Measurements from ENCODE around the gene ZNF12.

DNA sequence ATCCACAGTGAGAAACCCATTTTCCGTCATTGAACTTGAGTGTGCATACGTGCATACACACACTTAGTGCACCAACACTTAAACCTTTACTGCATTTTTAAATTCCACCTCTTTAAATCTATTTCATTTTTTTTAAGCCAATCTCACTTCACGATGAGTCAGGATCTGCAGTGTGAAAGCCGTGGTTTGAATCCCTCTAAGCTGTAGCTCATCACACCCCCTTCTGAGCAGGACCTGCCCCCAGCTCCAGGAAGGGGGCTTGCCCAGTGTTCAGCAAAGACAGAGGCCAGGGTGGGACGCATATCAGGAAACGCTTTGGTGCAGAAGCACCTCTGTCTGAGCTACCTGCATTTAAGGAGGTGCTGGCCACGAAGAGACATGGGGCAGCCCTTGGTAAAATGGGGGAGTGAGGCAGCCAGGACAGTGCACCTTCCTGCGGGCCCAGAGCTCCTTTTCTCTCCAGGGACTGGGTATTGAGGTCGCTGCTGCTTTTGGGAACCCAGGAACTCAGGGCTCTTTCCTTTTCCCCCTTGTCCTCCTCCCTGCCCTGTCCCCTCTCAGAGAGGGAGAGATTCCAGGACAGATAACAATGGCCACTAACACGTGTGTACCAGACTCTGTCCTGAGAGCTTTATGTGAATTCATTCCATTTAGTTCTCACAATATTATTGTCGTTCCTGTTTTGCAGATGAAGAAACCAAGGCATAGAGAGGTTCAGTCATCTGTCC lies 48.0 kb downstream of the ZNF12 start:
- TF ChIP-seq, protein P1, sequence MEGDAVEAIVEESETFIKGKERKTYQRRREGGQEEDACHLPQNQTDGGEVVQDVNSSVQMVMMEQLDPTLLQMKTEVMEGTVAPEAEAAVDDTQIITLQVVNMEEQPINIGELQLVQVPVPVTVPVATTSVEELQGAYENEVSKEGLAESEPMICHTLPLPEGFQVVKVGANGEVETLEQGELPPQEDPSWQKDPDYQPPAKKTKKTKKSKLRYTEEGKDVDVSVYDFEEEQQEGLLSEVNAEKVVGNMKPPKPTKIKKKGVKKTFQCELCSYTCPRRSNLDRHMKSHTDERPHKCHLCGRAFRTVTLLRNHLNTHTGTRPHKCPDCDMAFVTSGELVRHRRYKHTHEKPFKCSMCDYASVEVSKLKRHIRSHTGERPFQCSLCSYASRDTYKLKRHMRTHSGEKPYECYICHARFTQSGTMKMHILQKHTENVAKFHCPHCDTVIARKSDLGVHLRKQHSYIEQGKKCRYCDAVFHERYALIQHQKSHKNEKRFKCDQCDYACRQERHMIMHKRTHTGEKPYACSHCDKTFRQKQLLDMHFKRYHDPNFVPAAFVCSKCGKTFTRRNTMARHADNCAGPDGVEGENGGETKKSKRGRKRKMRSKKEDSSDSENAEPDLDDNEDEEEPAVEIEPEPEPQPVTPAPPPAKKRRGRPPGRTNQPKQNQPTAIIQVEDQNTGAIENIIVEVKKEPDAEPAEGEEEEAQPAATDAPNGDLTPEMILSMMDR (IDR thresholded peaks at IDR 0.05), result no peak
- TF ChIP-seq EZH2 (IDR thresholded peaks at IDR 0.05; ENCODE audit: borderline replicate concordance, insufficient read depth, low read depth, low read length, poor library complexity, severe bottlenecking), result no peak

Data from B cell (primary cell).